Activated CD8-positive, alpha-beta T cell treated with anti-CD3 and anti-CD28 coated beads for 36 hours (primary cell): ENCODE results near the gene ZNF254. TPM values are rescaled to one million over a fixed set of nuclear protein-coding genes. Genes with fewer than 3 reads are reported as not detected.

Experiments used
- ATAC-seq: fragments of 200-7000 bp; cut with Tn5 transposase; one replicate; pipeline ENCODE4 v1.10.0; 2021; ENCODE audit warnings: mild to moderate bottlenecking, moderate library complexity
- CTCF ChIA-PET: fragments of 350-600 bp; sonication (Branson Sonifier 250); formaldehyde crosslinking; loops from one replicate; lab custom pipeline; 2021; ENCODE audit warnings: antibody characterized with exemption; lab: Charles Lee
- POLR2A ChIA-PET: fragments of 350-600 bp; sonication (Branson Sonifier 250); formaldehyde crosslinking; loops from one replicate; lab custom pipeline; 2021; ENCODE audit warnings: antibody characterized with exemption; lab: Charles Lee
- DNase-seq: peaks from one replicate; pipeline ENCODE4 v3.0.0-alpha.2; 2020
- H3K27ac Mint-ChIP-seq: one replicate; pipeline ENCODE4 v1.8.0; 2021; ENCODE audit warnings: mild to moderate bottlenecking, mixed read lengths
- H3K27me3 Mint-ChIP-seq: one replicate; pipeline ENCODE4 v1.8.0; 2021; ENCODE audit warnings: mixed read lengths
- H3K36me3 Mint-ChIP-seq: one replicate; pipeline ENCODE4 v1.8.0; 2021; ENCODE audit warnings: low read depth, mixed read lengths
- H3K4me1 Mint-ChIP-seq: one replicate; pipeline ENCODE4 v1.8.0; 2021; ENCODE audit warnings: low read depth, mixed read lengths
- H3K4me3 Mint-ChIP-seq: one replicate; pipeline ENCODE4 v1.8.0; 2021; ENCODE audit warnings: mild to moderate bottlenecking, moderate library complexity, mixed read lengths
- H3K9me3 Mint-ChIP-seq: one replicate; pipeline ENCODE4 v1.8.0; 2021; ENCODE audit warnings: mixed read lengths
- CTCF ChIP-seq: fragments of 200-600 bp; IDR thresholded peaks from one replicate; pipeline ENCODE4 v1.8.0; 2022; ENCODE audit warnings: antibody characterized with exemption, mild to moderate bottlenecking
- intact Hi-C: fragments of 100-400 bp; cut with micrococcal nuclease; formaldehyde crosslinking; loops from one replicate; pipeline ENCODE4 v1.10.0; 2022
- total RNA-seq, 2 experiments: library from RNA; stranded (reverse); gene quantifications; one replicate each; pipeline ENCODE4 v1.2.3, GENCODE V29; 2021

The ZNF254 gene
- total RNA-seq, 2 experiments from 2014 or later: 9.7 to 10.0 TPM

DNA sequence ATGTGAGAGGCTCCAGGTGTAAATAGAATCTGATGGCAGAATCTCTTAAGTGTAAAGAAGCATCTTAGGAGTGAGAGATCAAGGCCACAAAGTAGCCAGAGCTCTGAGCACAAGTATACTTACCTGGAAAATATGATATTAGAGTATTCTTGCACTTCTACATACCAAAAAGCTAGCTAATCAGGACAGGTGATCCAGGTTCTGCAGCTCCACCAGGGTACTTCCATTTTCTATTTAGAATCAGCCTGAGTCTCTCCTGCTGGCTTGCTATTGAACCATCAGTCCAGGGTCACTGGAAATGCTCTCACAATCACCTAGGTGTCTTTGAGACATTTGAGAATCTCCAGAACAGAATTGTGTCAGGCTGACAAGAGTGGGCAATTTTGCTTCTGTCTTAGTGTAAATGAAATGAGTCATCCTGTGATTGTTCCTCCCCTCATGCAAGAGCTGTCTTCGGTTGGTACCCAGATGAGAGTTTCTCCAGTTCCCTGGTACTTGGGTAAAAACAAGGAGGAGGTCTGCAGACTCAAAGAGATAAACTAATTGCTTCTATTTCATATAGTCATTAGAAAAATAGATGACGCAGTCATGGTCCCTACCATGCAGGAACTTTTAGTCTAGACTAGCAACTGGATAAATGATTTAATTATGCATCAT lies 14.6 kb downstream of the ZNF254 start:
- Mint-ChIP-seq H3K4me3 (no peak overlapping the region), H3K27ac (no peak overlapping the region), H3K4me1 (peaks cover 18% of the 10 kb centered on the region), H3K27me3 (no peaks in the 10 kb centered on the region), H3K36me3 (peaks cover 69% of the 10 kb centered on the region), H3K9me3 (peaks cover 23% of the 10 kb centered on the region)
- intact Hi-C loops: no loop called here
- POLR2A ChIA-PET: no interaction called here
- CTCF ChIA-PET: no interaction called here
- no peak for TF ChIP-seq CTCF
- DNase-seq (no peak), ATAC-seq (no peak)

GRCh38 chr19:24127601-24128000 lies 40.6 kb downstream of the ZNF254 start:
- peaks cover 73% of the 10 kb centered on the region for H3K36me3 Mint-ChIP-seq
- no peaks in the 10 kb centered on the region for H3K4me1 Mint-ChIP-seq
- intact Hi-C loops: no loop called here
- ATAC-seq: no peak
- TF ChIP-seq CTCF: no peak
- DNase-seq: no peak
- ChIA-PET CTCF (no interaction called here), POLR2A (no interaction called here)
- H3K4me3 Mint-ChIP-seq: no peak overlapping the region
- H3K27me3 Mint-ChIP-seq: no peaks in the 10 kb centered on the region
- no peak overlapping the region for H3K27ac Mint-ChIP-seq
- H3K9me3 Mint-ChIP-seq: peaks cover 53% of the 10 kb centered on the region

DNA sequence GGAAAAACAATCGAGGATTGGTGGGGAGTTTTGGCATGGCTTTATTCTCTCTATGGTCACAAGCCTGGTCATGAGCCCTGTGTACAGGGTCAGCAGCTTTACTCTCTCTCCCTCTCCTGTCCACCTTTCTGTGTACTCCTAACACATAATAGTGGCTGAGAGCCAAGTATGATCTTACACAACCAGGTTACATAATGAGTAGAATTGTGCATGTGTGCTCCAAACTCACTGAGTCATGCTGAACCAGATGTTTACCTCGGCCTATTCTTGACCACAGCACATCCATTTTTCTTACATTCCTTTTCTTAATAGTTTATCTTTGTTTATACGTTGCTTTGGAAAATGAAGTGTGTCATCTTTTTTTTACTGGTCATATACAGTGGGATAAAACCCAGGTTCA lies 53.1 kb downstream of the ZNF254 start:
- H3K4me3 Mint-ChIP-seq: no peak overlapping the region
- no peak overlapping the region for H3K27ac Mint-ChIP-seq
- H3K27me3 Mint-ChIP-seq: no peaks in the 10 kb centered on the region
- ATAC-seq (no peak), DNase-seq (no peak)
- ChIA-PET POLR2A (no interaction called here), CTCF (no interaction called here)
- peaks cover 53% of the 10 kb centered on the region for H3K9me3 Mint-ChIP-seq
- no peak for TF ChIP-seq CTCF
- intact Hi-C loops: no loop called here
- H3K4me1 Mint-ChIP-seq: no peaks in the 10 kb centered on the region
- H3K36me3 Mint-ChIP-seq: peaks cover 39% of the 10 kb centered on the region

- H3K4me1 Mint-ChIP-seq: no peaks in the 10 kb centered on the region
- peaks cover 38% of the 10 kb centered on the region for H3K36me3 Mint-ChIP-seq
- H3K4me3 Mint-ChIP-seq: no peak overlapping the region
- H3K27me3 Mint-ChIP-seq: no peaks in the 10 kb centered on the region
- no peak for ATAC-seq
- TF ChIP-seq CTCF: no peak
- intact Hi-C loops: no loop called here
- POLR2A ChIA-PET: no interaction called here
- no peak for DNase-seq
- H3K27ac Mint-ChIP-seq: no peak overlapping the region
- CTCF ChIA-PET: no interaction called here
- H3K9me3 Mint-ChIP-seq: peaks cover 53% of the 10 kb centered on the region
These were observed 53.6 kb downstream of the ZNF254 start for GRCh38 chr19:24140591-24140990.

- POLR2A ChIA-PET: no interaction called here
These were observed 54.6 kb downstream of the ZNF254 start for GRCh38 chr19:24141612-24142011.

More at GRCh38 chr19:24141612-24142011, 54.6 kb downstream of the ZNF254 start:
- TF ChIP-seq CTCF: no peak
- ATAC-seq (no peak), DNase-seq (no peak)
- H3K36me3 Mint-ChIP-seq: peaks cover 33% of the 10 kb centered on the region
- CTCF ChIA-PET: no interaction called here
- H3K9me3 Mint-ChIP-seq: peaks cover 48% of the 10 kb centered on the region
- H3K27ac Mint-ChIP-seq: no peak overlapping the region
- intact Hi-C loops: no loop called here
- no peaks in the 10 kb centered on the region for H3K4me1 Mint-ChIP-seq
- H3K4me3 Mint-ChIP-seq: no peak overlapping the region
- H3K27me3 Mint-ChIP-seq: no peaks in the 10 kb centered on the region
